ENCODE data around the gene RGCC.

RGCC gene

GRCh38 chr13:41453620-41454019 lies 3.7 kb upstream of the RGCC start:
- DNase-seq (ENCODE audit: low read depth in 2 of 2) = no peak
- no peak for TF ChIP-seq CTCF (IDR thresholded peaks at IDR 0.05; ENCODE audit: low read depth, low read length)

GRCh38 chr13:41454170-41454569 lies 3.2 kb upstream of the RGCC start:
- no peak for TF ChIP-seq CTCF (IDR thresholded peaks at IDR 0.05; ENCODE audit: low read depth, low read length)
- no peak for DNase-seq (ENCODE audit: low read depth in 2 of 2)

More at GRCh38 chr13:41453620-41454019, 3.7 kb upstream of the RGCC start:
- H3K4me3 ChIP-seq (replicated peaks in 1 of 2; ENCODE audit: low read depth in 2 of 2, low read length in 2 of 2) = no peak overlapping the region

GRCh38 chr13:41455725-41456419 lies 1.5 kb upstream of the RGCC start:
- DNase-seq (ENCODE audit: low read depth in 2 of 2) = no peak
- TF ChIP-seq CTCF (IDR thresholded peaks at IDR 0.05; ENCODE audit: low read depth, low read length) = no peak
- no peak overlapping the region for H3K4me3 ChIP-seq (replicated peaks in 1 of 2; ENCODE audit: low read depth in 2 of 2, low read length in 2 of 2)

More at GRCh38 chr13:41454170-41454569, 3.2 kb upstream of the RGCC start:
- no peak overlapping the region for H3K4me3 ChIP-seq (replicated peaks in 1 of 2; ENCODE audit: low read depth in 2 of 2, low read length in 2 of 2)

- peak overlapping the region; percentile 44 to 72 for H3K4me3 ChIP-seq (replicated peaks in 1 of 2; ENCODE audit: low read depth in 2 of 2, low read length in 2 of 2)
- DNase-seq (ENCODE audit: low read depth in 2 of 2) = no peak
- TF ChIP-seq CTCF (IDR thresholded peaks at IDR 0.05; ENCODE audit: low read depth, low read length) = no peak
Observed at GRCh38 chr13:41457589-41458186, 338 bp downstream of the RGCC start.

GRCh38 chr13:41458187-41458760 lies 924 bp downstream of the RGCC start:
- TF ChIP-seq CTCF (IDR thresholded peaks at IDR 0.05; ENCODE audit: low read depth, low read length) = no peak
- no peak for DNase-seq (ENCODE audit: low read depth in 2 of 2)
- H3K4me3 ChIP-seq (replicated peaks in 1 of 2; ENCODE audit: low read depth in 2 of 2, low read length in 2 of 2) = peak overlapping the region; percentile 44 to 72

GRCh38 chr13:41458761-41459431 lies 1.5 kb downstream of the RGCC start:
- TF ChIP-seq CTCF (IDR thresholded peaks at IDR 0.05; ENCODE audit: low read depth, low read length) = peak; percentile 90
- peak; percentile 68 to 81 for DNase-seq (ENCODE audit: low read depth in 2 of 2)
- peak overlapping the region; percentile 44 to 72 for H3K4me3 ChIP-seq (replicated peaks in 1 of 2; ENCODE audit: low read depth in 2 of 2, low read length in 2 of 2)
